Panc1 (cell line): ENCODE results near the gene ATP1B3. TPM values are rescaled to one million over a fixed set of nuclear protein-coding genes. Genes with fewer than 3 reads are reported as not detected.

Experiments
- total RNA-seq: library from RNA; stranded (reverse); gene quantifications from one replicate; pipeline ENCODE4 v1.2.1, GENCODE V29; 2021; ENCODE audit not compliant: unreplicated experiment

The ATP1B3 gene
- total RNA-seq, 1 experiment from 2014 or later: 201 TPM

Other genes with a start within 250 kb of the ATP1B3 start
- 87.3 TPM for gene RNF7, start 138.3 kb upstream of the ATP1B3 start, total RNA-seq
- 0.10 TPM for gene GRK7, start 113.2 kb upstream of the ATP1B3 start, total RNA-seq